ENCODE measurements around the gene CA4. TPM values are rescaled to one million over a fixed set of nuclear protein-coding genes. Genes with fewer than 3 reads are reported as not detected.

The CA4 gene
- total RNA-seq, 1 donor from 2014 or later: 14.1 TPM

DNA sequence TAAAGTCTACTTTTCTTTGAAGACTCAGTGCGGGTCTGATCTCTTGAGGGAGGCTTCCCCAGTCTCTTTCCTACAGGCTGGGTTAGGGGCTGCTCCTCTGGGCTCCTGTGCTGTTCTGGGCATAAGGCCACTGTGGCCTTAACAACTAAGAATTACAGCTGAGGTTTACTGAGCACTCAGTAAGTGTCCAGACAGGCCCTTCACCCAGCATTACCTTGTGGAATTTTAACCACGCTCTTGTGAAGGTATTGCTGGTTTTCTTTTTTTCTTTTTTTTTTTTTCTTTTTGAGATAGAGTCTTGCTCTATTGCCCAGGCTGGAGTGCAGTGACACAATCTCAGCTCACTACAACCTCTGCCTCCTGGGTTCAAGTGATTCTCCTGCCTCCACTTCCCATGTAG lies 3.6 kb upstream of the CA4 start:
- Histone ChIP-seq H3K79me2 (ENCODE audit: low read depth) (no peaks in the 10 kb centered on the region), H3K36me3 (no peaks in the 10 kb centered on the region), H4K20me1 (ENCODE audit: low read depth) (peaks cover 1% of the 10 kb centered on the region), H3K27ac (peak overlapping the region; percentile 92), H3K4me3 (no peak overlapping the region), H3K4me2 (peak overlapping the region; percentile 71), H3F3A (ENCODE audit: low read depth) (peaks cover 78% of the 10 kb centered on the region), H3K9me3 (ENCODE audit: low read depth) (no peaks in the 10 kb centered on the region), H2AFZ (replicated peaks) (no peak overlapping the region), H3K9ac (no peak overlapping the region), H3K4me1 (peaks cover 73% of the 10 kb centered on the region), H3K27me3 (peaks cover 31% of the 10 kb centered on the region)
- Mint-ChIP-seq H3K27me3 (ENCODE audit: insufficient read depth, low read depth) (peaks cover 40% of the 10 kb centered on the region), H3K27ac (peak overlapping the region; percentile 34), H3K9me3 (no peaks in the 10 kb centered on the region), H3K4me3 (peak overlapping the region; percentile 73), H3K4me1 (peaks cover 64% of the 10 kb centered on the region), H3K36me3 (no peaks in the 10 kb centered on the region)
- no peak for TF ChIP-seq EZH2phosphoT487 (IDR thresholded peaks at IDR 0.05)
- no peak for TF ChIP-seq EZH2 (IDR thresholded peaks at IDR 0.05)
- TF ChIP-seq, protein P1, sequence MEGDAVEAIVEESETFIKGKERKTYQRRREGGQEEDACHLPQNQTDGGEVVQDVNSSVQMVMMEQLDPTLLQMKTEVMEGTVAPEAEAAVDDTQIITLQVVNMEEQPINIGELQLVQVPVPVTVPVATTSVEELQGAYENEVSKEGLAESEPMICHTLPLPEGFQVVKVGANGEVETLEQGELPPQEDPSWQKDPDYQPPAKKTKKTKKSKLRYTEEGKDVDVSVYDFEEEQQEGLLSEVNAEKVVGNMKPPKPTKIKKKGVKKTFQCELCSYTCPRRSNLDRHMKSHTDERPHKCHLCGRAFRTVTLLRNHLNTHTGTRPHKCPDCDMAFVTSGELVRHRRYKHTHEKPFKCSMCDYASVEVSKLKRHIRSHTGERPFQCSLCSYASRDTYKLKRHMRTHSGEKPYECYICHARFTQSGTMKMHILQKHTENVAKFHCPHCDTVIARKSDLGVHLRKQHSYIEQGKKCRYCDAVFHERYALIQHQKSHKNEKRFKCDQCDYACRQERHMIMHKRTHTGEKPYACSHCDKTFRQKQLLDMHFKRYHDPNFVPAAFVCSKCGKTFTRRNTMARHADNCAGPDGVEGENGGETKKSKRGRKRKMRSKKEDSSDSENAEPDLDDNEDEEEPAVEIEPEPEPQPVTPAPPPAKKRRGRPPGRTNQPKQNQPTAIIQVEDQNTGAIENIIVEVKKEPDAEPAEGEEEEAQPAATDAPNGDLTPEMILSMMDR (IDR thresholded peaks at IDR 0.05): no peak
- DNase-seq (ENCODE audit: low spot score): no peak

DNA sequence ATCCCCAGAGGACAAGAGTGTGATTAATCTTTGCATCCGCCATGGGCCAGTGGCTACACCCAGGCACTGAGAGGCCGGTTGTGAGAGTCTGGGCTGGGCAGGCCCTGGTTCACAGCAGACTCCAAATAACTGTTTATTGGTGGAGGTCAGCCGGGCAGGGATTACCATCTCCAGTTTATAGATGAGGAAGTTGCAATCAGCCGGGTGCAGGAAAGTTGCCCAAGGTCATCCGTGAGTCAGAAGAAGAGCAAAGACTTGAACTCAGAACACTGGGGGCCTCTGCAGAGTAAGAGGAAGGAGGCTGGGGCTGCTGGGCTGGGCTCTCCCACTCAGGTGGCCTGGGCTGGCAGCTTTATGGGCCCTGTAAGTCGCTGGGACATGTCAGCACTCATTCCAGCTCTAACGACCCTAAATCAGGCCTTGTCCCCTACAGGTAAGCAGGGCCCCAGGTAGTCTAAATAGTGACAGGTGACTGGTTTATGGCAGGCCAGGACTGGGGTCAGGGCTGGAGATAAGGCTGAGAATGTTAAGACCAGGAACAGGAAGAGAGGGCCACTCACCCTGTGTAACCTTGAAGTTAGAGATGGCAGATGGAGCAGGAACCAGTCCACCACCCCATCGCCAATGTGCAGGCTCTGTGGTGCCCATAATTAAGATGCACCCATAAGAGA lies 2.1 kb upstream of the CA4 start:
- Histone ChIP-seq H3K9ac (no peak overlapping the region), H4K20me1 (ENCODE audit: low read depth) (peaks cover 5% of the 10 kb centered on the region), H3K27me3 (peaks cover 29% of the 10 kb centered on the region), H3F3A (ENCODE audit: low read depth) (peaks cover 72% of the 10 kb centered on the region), H3K4me3 (no peak overlapping the region), H3K36me3 (no peaks in the 10 kb centered on the region), H3K4me2 (no peak overlapping the region), H3K27ac (no peak overlapping the region), H2AFZ (replicated peaks) (no peak overlapping the region), H3K79me2 (ENCODE audit: low read depth) (no peaks in the 10 kb centered on the region), H3K9me3 (ENCODE audit: low read depth) (no peaks in the 10 kb centered on the region), H3K4me1 (peaks cover 62% of the 10 kb centered on the region)
- Mint-ChIP-seq H3K4me3 (no peak overlapping the region), H3K9me3 (no peaks in the 10 kb centered on the region), H3K4me1 (peaks cover 55% of the 10 kb centered on the region), H3K36me3 (no peaks in the 10 kb centered on the region), H3K27ac (no peak overlapping the region), H3K27me3 (ENCODE audit: insufficient read depth, low read depth) (peaks cover 41% of the 10 kb centered on the region)
- TF ChIP-seq, protein P1 (IDR thresholded peaks at IDR 0.05): no peak
- TF ChIP-seq EZH2 (IDR thresholded peaks at IDR 0.05) (no peak), EZH2phosphoT487 (IDR thresholded peaks at IDR 0.05) (no peak)
- no peak for DNase-seq (ENCODE audit: low spot score)

DNA sequence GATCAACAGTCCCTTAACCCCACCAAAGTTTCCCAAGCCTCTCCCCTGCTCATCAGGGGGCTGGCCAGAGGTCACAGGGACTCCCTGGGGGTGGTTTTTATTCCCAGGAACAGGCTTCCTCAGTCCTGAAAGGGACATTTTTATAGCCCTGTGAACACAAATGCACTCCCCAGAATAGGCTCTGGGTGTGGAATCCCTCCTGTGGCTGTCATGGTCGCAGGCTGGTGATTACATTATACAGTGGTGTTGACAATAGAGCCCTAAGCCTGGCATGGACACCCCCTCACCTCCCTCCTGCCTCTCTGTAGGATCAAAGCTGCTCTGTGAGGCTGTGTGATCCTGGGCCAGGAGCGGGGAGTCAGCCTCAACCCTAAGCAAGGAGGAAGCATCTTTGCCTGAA lies 1.4 kb upstream of the CA4 start:
- no peak overlapping the region for H3K4me3 ChIP-seq
- Mint-ChIP-seq H3K36me3 (no peaks in the 10 kb centered on the region), H3K27ac (no peak overlapping the region), H3K9me3 (no peaks in the 10 kb centered on the region), H3K27me3 (ENCODE audit: insufficient read depth, low read depth) (peaks cover 45% of the 10 kb centered on the region), H3K4me1 (peaks cover 48% of the 10 kb centered on the region), H3K4me3 (no peak overlapping the region)
- no peaks in the 10 kb centered on the region for H3K79me2 ChIP-seq (ENCODE audit: low read depth)
- H3K9me3 ChIP-seq (ENCODE audit: low read depth): no peaks in the 10 kb centered on the region
- no peaks in the 10 kb centered on the region for H3K36me3 ChIP-seq
- TF ChIP-seq, protein P1 (IDR thresholded peaks at IDR 0.05): no peak
- peak overlapping the region; percentile 85 for H3K4me2 ChIP-seq
- no peak overlapping the region for H3K9ac ChIP-seq
- H3K27me3 ChIP-seq: peaks cover 29% of the 10 kb centered on the region
- peaks cover 5% of the 10 kb centered on the region for H4K20me1 ChIP-seq (ENCODE audit: low read depth)
- H3K4me1 ChIP-seq: peaks cover 57% of the 10 kb centered on the region
- no peak overlapping the region for H2AFZ ChIP-seq (replicated peaks)
- H3F3A ChIP-seq (ENCODE audit: low read depth): peaks cover 65% of the 10 kb centered on the region
- peak; percentile 53 for DNase-seq (ENCODE audit: low spot score)
- H3K27ac ChIP-seq: no peak overlapping the region
